CD4-positive, alpha-beta T cell treated with Interleukin-21 for 1 hour (primary cell): ENCODE data around the gene HERPUD1.

Experiments used
- DNase-seq: peaks from one replicate; pipeline ENCODE4 v3.0.0-alpha.2; 2020

The HERPUD1 gene

DNA sequence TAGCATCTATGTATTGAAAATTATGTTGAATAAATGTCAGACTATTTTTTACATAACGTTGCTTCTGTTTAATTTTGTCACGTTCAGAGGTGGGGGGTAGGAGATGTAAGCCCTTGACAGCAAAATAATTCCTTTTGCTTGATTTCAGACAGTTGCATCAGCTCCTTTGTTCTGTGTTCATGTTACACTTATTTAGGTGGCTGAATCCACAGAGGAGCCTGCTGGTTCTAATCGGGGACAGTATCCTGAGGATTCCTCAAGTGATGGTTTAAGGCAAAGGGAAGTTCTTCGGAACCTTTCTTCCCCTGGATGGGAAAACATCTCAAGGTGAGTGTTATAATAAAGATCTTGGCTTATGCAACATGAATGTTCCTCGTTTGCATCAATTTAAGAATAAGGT lies 4.5 kb downstream of the HERPUD1 start:
- no peak for DNase-seq

- DNase-seq = no peak
Measured at GRCh38 chr16:56936950-56937349, 5.0 kb downstream of the HERPUD1 start.

GRCh38 chr16:56938664-56939513 lies 6.9 kb downstream of the HERPUD1 start:
- DNase-seq = peak; percentile 50

DNA sequence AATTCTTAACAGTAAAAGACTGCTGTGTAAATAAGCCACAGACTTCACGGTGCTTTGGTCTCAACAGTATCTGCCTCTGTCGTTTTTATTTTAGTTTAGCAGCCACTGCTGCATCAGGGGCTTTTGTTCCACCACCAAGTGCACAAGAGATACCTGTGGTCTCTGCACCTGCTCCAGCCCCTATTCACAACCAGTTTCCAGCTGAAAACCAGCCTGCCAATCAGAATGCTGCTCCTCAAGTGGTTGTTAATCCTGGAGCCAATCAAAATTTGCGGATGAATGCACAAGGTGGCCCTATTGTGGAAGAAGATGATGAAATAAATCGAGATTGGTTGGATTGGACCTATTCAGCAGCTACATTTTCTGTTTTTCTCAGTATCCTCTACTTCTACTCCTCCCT lies 7.9 kb downstream of the HERPUD1 start:
- DNase-seq = no peak

- no peak for DNase-seq
Measured at GRCh38 chr16:56941092-56941491, 9.2 kb downstream of the HERPUD1 start.

GRCh38 chr16:56941856-56942331 lies 10.0 kb downstream of the HERPUD1 start:
- DNase-seq = no peak

DNA sequence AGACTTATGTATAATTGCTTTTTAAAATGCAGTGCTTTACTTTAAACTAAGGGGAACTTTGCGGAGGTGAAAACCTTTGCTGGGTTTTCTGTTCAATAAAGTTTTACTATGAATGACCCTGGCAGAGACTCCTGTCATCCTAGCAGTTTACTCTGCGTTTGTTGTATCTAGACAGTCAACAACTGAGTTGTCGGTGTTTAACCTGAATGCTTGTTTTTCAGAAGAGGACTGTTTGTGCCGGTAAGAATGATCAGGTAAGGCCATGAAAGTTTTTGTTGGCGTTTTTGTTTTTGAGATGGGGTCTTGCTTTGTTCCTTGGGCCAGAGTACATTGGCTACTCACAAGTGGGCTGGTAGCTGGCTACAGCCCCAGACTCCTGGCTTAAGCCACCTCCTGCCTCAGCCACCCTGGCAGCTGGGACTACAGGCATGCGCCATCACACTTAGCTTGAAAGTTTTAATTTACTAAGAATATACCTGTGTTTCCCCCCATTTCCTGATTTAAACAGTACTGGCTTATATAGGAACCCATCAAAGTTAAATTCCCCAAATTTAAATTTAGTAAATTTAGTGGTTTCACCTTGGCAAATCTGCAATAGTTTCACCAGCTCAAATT lies 11.9 kb downstream of the HERPUD1 start:
- DNase-seq = no peak

DNA sequence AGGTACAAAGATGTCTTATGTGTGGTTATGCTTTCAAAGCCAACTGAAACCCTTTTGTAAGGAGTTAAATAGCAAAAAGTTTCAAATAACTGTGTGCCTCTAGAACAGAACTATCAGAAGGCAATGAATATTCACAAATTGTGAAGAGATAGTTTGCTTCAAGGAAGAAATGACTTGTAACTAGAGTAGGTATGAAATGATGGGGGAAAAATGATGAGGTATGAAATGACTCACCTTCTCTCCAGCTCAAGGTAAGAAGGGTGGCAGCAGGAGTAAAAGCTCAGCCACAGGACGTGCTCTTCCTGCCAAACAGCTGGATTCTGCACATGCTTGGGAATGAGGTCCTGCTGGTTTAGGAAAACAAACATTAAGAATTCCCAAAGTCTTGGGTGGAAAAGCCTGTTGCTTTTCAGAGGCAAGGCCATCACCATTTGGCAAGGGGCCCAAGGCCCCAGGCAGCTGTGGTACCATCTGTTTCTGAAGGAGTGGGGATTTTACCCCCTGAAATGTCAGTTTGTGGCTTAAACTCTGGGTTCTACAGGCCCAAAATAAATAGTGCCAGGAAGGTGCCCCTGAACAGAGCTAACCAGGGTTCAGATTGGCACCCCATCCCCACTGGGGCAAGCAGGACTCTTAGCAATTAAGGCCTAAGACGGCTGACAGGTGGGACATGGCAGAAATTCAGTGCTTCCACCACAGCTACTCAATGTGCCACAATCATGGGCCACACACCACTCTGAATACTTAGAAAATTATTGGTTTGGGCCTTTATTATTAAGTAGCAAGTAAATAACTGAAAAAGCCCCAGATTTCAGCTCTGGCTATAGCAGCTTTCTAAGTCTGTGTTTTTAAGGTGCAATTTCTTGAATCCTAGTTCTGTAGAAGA lies 13.3 kb downstream of the HERPUD1 start:
- DNase-seq = no peak

DNA sequence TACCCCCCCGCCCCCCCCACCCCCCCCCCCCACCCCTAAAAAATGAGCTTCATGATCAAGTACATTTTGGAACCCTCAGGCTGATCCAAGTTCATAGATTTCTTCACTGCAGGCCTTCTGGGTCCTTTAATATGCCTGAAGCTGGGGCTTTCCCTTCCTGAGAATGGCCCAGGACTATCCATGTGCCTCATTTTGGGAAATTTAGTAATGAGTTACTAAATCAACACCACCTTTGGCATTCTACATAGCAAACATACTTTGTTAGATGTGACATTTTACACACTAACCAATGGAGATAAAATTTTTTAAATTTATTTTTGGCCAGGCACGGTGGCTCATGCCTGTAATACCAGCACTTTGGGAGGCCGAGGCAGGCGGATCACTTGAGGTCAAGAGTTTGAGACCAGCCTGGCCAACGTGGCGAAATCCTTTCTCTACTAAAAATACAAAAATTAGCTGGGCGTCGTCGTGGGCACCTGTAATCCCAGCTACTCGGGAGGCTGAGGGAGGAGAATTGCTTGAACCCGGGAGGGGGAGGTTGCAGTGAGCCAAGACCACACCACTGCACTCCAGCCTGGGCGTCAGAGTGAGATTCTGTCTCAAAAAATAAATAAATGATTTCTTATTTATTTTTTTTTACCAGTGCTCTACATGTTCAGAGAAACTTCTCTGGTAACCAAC lies 14.0 kb downstream of the HERPUD1 start:
- no peak for DNase-seq

DNA sequence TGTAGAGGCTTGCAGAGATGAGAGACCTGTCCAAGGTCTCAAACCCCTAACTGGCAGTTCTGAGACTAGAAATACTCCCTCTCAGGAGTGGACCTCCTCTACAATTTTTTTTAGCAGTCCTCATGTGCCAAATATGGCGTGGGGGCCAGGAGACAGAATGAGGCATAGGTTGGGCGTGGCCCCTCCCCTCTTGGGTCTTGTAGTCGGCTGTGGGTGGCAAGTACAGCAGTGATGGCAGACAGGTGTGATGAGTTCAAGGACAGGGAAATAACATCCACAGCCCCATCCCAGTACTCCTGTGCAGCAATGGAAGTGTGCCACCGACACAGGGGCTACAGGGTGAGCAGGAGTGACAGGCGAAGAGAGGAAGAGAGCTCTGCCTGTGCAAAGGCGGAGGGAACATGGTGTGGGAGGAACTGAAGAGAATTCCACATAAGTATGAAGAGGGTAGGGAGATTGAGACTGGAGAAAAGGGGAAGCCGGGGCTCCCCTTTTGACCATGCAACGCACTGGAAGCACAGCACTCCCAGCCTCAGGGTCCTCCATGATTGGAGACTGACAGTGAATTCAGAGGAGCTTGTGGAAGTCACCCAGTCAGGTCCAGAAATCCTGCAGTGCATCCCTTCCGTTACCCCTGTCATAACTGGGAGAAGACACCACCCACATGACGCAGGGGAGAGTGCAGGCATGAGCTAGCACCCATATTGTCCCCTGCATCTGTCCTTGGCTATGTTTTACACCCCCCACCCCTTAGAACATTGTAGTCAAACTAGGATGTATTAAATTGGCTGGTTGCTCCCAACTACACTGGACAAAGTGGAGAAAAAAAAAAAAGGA lies 15.0 kb downstream of the HERPUD1 start:
- DNase-seq = no peak

DNA sequence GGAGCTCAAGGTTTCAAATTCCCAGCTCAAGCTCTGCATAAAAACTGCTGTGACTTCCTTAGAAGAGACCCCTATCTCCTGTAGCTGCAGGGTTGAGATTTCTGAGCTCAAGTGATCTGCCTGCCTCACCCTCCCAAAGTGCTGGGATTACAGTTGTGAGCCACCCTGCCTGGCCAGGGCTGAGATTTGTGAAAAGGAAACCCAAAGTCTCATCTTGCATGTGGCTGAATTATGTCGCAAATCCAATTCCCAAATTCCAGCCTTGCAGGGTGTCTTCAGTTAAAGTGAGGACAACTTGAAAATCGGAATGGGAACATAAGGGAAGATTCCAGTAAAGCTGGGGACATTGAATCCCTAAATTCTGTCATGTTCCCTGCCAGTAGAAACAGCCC lies 15.7 kb downstream of the HERPUD1 start:
- no peak for DNase-seq

- no peak for DNase-seq
Measured at GRCh38 chr16:56948234-56948633, 16.3 kb downstream of the HERPUD1 start.

- DNase-seq = no peak
Measured at GRCh38 chr16:56950051-56950450, 18.1 kb downstream of the HERPUD1 start.

- DNase-seq = no peak
Measured at GRCh38 chr16:56950455-56950854, 18.5 kb downstream of the HERPUD1 start.

DNA sequence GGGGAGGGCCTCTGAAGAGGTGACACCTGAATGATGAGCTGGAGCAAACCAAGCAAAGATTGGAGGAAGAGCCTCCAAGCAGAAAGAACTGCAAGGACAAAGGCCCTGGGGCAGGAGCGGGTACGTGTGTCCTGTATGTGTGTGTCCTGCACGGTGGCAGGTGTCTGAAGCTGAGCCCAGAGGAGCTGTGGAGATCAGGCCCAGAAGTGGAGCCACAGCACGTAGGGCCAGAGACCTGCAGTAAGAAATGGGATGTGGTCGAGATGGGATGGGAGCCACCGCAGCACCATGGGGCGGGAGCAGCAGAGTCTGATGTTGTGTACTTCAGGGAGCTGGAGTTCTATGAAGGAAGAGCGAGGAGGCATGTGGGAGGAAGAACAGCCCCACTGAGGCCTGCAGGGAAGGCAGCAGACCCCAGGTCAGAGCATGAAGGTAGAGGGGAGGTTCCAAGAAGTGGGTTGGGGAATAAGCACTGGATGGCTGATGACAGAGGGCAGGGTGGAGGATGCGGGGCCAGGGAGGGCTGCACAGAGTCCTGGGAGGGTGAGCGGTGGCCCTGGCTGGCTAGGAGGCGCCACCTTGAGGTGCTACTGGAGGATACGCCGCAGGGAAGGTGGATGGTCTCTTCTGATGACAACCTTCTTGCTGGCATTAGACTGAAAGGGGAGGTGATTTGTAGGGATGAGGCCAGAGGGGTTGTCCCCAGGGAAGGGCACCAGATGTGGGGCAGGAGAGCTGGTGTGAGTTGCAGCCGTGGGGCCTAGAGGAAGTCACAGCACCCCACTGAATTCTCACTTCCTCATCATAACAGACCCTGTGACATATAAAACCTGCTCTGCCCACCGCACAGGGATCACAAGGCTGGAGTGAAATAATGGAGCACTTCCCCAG lies 19.2 kb downstream of the HERPUD1 start:
- peak; percentile 56 for DNase-seq

DNA sequence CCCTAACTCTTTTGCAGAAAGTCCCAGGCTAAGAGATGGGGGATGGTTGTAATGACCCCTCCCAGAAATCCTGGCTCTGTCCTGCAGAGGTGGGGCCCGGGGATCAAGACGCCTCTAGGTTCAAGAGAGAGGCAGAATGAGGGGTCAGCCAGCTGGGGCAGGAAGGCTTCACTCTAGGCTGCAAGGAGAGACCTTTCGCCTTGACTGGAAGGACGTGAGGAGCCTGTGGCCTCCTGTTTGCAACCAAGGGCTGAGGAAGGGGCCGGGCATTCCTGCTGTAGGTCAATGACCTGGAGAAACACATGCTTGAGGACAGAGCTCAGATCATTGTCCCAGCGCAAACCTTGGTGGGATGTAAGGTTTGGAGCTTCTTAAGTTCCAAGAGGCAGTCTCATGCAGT lies 21.1 kb downstream of the HERPUD1 start:
- DNase-seq = no peak

DNA sequence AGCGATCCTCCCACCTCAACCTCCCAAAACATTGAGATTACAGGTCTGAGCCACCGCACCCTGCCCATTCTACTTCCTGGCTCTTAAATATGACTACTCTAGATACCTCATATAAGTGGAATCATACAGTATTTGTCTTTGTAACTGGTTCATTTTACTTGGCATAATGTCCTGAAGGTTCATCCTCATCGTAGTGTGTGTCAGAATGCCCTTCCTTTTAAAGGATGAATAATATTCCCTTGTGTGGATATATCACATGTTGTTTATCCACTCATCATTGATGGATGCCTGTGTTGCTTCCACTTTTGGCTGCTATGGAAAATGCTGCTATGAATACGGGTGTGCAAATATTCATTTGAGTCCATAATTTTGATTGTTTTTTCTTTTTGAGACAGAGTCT lies 24.1 kb downstream of the HERPUD1 start:
- no peak for DNase-seq

- DNase-seq = no peak
Measured at GRCh38 chr16:56956756-56957155, 24.8 kb downstream of the HERPUD1 start.

GRCh38 chr16:56960681-56961281 lies 28.8 kb downstream of the HERPUD1 start:
- no peak for DNase-seq

GRCh38 chr16:56961386-56961785 lies 29.4 kb downstream of the HERPUD1 start:
- DNase-seq = no peak
